ENCODE results near the gene ZNF500. TPM values are rescaled to one million over a fixed set of nuclear protein-coding genes. Genes with fewer than 3 reads are reported as not detected.

The ZNF500 gene
- total and polyA plus RNA-seq, 12 donors, result 3.8 to 10.5 (median 8.1) TPM

- H3K27ac ChIP-seq, result no peak overlapping the region
- H3K9me3 ChIP-seq, result no peaks in the 10 kb centered on the region
- TF ChIP-seq CTCF (IDR thresholded peaks at IDR 0.05), result no peak
- peaks cover 0 to 92% (median 26%) of the 10 kb centered on the region in 9 donors for H3K36me3 ChIP-seq
- DNase-seq (no peak), ATAC-seq (no peak)
- intact Hi-C loops (cut with DNase I), result no loop called here
- WGBS, 2 donors, result 79 to 88% methylated on average over 18 of the region's 18 CpGs
- no peaks in the 10 kb centered on the region for H3K4me1 ChIP-seq
- H3K27me3 ChIP-seq, result no peaks in the 10 kb centered on the region
- H3K4me3 ChIP-seq, result no peak overlapping the region
Observed at GRCh38 chr16:4713663-4714501, 53.1 kb downstream of the ZNF500 start.

- 96 to 97% methylated on average over 4 of the region's 4 CpGs for WGBS, 2 donors
- no peaks in the 10 kb centered on the region for H3K9me3 ChIP-seq
- intact Hi-C loops (cut with DNase I), result no loop called here
- H3K4me1 ChIP-seq, result no peaks in the 10 kb centered on the region
- no peak for TF ChIP-seq CTCF (IDR thresholded peaks at IDR 0.05)
- no peak overlapping the region for H3K27ac ChIP-seq
- peaks cover 0 to 92% (median 47%) of the 10 kb centered on the region in 9 donors for H3K36me3 ChIP-seq
- H3K27me3 ChIP-seq, result no peaks in the 10 kb centered on the region
- ATAC-seq (no peak), DNase-seq (no peak)
- no peak overlapping the region for H3K4me3 ChIP-seq
Observed at GRCh38 chr16:4709481-4709880, 57.5 kb downstream of the ZNF500 start.

- TF ChIP-seq CTCF (IDR thresholded peaks at IDR 0.05), result no peak
- ATAC-seq (no peak), DNase-seq (no peak)
- Histone ChIP-seq H3K9me3 (no peaks in the 10 kb centered on the region), H3K4me1 (peaks cover 0 to 2% (median 0%) of the 10 kb centered on the region in 9 donors), H3K27me3 (no peaks in the 10 kb centered on the region), H3K36me3 (peaks cover 0 to 90% (median 39%) of the 10 kb centered on the region in 9 donors), H3K4me3 (no peak overlapping the region), H3K27ac (no peak overlapping the region)
- intact Hi-C loops (cut with DNase I), result no loop called here
- WGBS, 2 donors, result 93 to 94% methylated on average over 7 of the region's 7 CpGs
Observed at GRCh38 chr16:4706871-4707270, 60.1 kb downstream of the ZNF500 start.

GRCh38 chr16:4704913-4705312 lies 62.0 kb downstream of the ZNF500 start:
- no peak overlapping the region for H3K27ac ChIP-seq
- H3K36me3 ChIP-seq, result peaks cover 0 to 92% (median 42%) of the 10 kb centered on the region in 9 donors
- ATAC-seq (no peak), DNase-seq (no peak)
- WGBS, 2 donors, result 96 to 97% methylated on average over 14 of the region's 14 CpGs
- H3K4me3 ChIP-seq, result no peak overlapping the region
- no peaks in the 10 kb centered on the region for H3K9me3 ChIP-seq
- H3K4me1 ChIP-seq, result peaks cover 0 to 12% (median 0%) of the 10 kb centered on the region in 9 donors
- H3K27me3 ChIP-seq, result no peaks in the 10 kb centered on the region
- intact Hi-C loops (cut with DNase I), result no loop called here
- no peak for TF ChIP-seq CTCF (IDR thresholded peaks at IDR 0.05)

All from heart right ventricle (tissue), 16 donors.